Lower leg skin (tissue), 4 donors: ENCODE data around the gene NPAS1. TPM values are rescaled to one million over a fixed set of nuclear protein-coding genes. Genes with fewer than 3 reads are reported as not detected.

ENCODE experiments used
- DNase-seq, 2 donors: peaks; one replicate each; pipeline ENCODE4 v3.0.0-alpha.2; 2019; ENCODE audit warnings: low spot score in 2 of 2
- H3K4me3 ChIP-seq: fragments of 200-600 bp; sonication (generic); 2 replicates; pipeline ENCODE4 v1.5.1; 2017; ENCODE audit warnings: mild to moderate bottlenecking, low read depth; ENCODE audit not compliant: poor library complexity, severe bottlenecking
- CTCF ChIP-seq, 3 donors: fragments of 450-650 bp; IDR thresholded peaks; one replicate each; pipeline ENCODE4 v1.5.1; 2016; ENCODE audit warnings: antibody characterized with exemption in 3 of 3, mild to moderate bottlenecking in 3 of 3, moderate library complexity in 2 of 3
- POLR2A ChIP-seq, 2 donors: fragments of 450-650 bp; IDR thresholded peaks; one replicate each; pipeline ENCODE4 v1.6.1; 2016 to 2017; ENCODE audit warnings: antibody characterized with exemption in 2 of 2, mild to moderate bottlenecking in 1 of 2, moderate library complexity in 1 of 2
- WGBS, 2 donors: methylation state at CpG; one replicate each; pipeline ENCODE4 v1.1.5; 2018; 5-methylcytosine and 5-hydroxymethylcytosine counted together
- intact Hi-C: fragments of 100-400 bp; cut with DNase I; formaldehyde crosslinking; loops from one replicate; pipeline ENCODE4 v1.15.0; 2023; ENCODE audit warnings: low total_unique reads
- total RNA-seq, 4 donors: library from RNA; depleted of rRNA; stranded (reverse); fragments of >200 nt; gene quantifications; one replicate each; pipeline ENCODE4 v1.1.0, GENCODE V29; 2016

The NPAS1 gene
- total RNA-seq, 4 donors from 2014 or later, result 5.7 to 24.3 (median 12.6) TPM

GRCh38 chr19:46975925-46976782 lies 43.5 kb upstream of the NPAS1 start:
- intact Hi-C loops, result no loop called here
- WGBS, 2 donors, result 12 to 13% methylated on average over 18 of the region's 18 CpGs
- peak; percentile 95 to 99 for DNase-seq
- TF ChIP-seq CTCF (IDR thresholded peaks at IDR 0.05) (no peak), POLR2A (IDR thresholded peaks at IDR 0.05) (no peak)
- no peak overlapping the region for H3K4me3 ChIP-seq

- intact Hi-C loops, result no loop called here
- 35 to 53% methylated on average over 8 of the region's 8 CpGs for WGBS, 2 donors
- peak in 1 of 2 donors; percentile 92 for DNase-seq
- no peak overlapping the region for H3K4me3 ChIP-seq
- TF ChIP-seq CTCF (IDR thresholded peaks at IDR 0.05) (no peak), POLR2A (IDR thresholded peaks at IDR 0.05) (no peak)
Observed at GRCh38 chr19:46976845-46977320, 42.8 kb upstream of the NPAS1 start.

- TF ChIP-seq CTCF (IDR thresholded peaks at IDR 0.05), result no peak
- TF ChIP-seq POLR2A (IDR thresholded peaks at IDR 0.05), result no peak
- WGBS, 2 donors, result 53 to 58% methylated on average over 7 of the region's 7 CpGs
- intact Hi-C loops, result no loop called here
- no peak for DNase-seq
- no peak overlapping the region for H3K4me3 ChIP-seq
Observed at GRCh38 chr19:46977548-46977947, 42.1 kb upstream of the NPAS1 start.

- no peak for DNase-seq
- intact Hi-C loops, result no loop called here
- TF ChIP-seq CTCF (IDR thresholded peaks at IDR 0.05) (no peak), POLR2A (IDR thresholded peaks at IDR 0.05) (no peak)
- no peak overlapping the region for H3K4me3 ChIP-seq
- WGBS, 2 donors, result 66 to 80% methylated on average over 5 of the region's 5 CpGs
Observed at GRCh38 chr19:46978171-46978869, 41.3 kb upstream of the NPAS1 start.

- no peak overlapping the region for H3K4me3 ChIP-seq
- DNase-seq, result no peak
- TF ChIP-seq POLR2A (IDR thresholded peaks at IDR 0.05), result no peak
- no peak for TF ChIP-seq CTCF (IDR thresholded peaks at IDR 0.05)
- intact Hi-C loops, result no loop called here
- 51 to 56% methylated on average over 29 of the region's 29 CpGs for WGBS, 2 donors
Observed at GRCh38 chr19:46979126-46980105, 40.2 kb upstream of the NPAS1 start.
